Breast epithelium (tissue), 4 donors: ENCODE measurements around the gene RFX8. TPM values are rescaled to one million over a fixed set of nuclear protein-coding genes. Genes with fewer than 3 reads are reported as not detected.

Experiments
- DNase-seq, 2 donors: peaks; one replicate each; pipeline ENCODE4 v3.0.0-alpha.2; 2019; ENCODE audit warnings: low spot score in 2 of 2
- H3K27ac ChIP-seq, 2 donors: fragments of 200-600 bp; sonication (generic) in 1 of 2; one replicate each; pipeline ENCODE4 v1.5.1; 2016 to 2019; ENCODE audit warnings: mild to moderate bottlenecking in 1 of 2
- H3K27me3 ChIP-seq, 2 donors: fragments of 200-600 bp; sonication (generic) in 1 of 2; one replicate each; pipeline versions ENCODE4 v1.5.1 to v1.6.0; 2017 to 2019; ENCODE audit warnings: control low read depth in 1 of 2, mild to moderate bottlenecking in 1 of 2
- H3K36me3 ChIP-seq: fragments of 200-600 bp; one replicate; pipeline ENCODE4 v1.5.1; 2019
- H3K4me1 ChIP-seq, 2 donors: fragments of 200-600 bp; sonication (generic); one replicate each; pipeline ENCODE4 v1.5.1; 2016 to 2019; ENCODE audit warnings: control low read depth in 1 of 2
- H3K4me3 ChIP-seq, 3 donors: fragments of 200-600 bp; sonication (generic); 1 replicate in 2 of 3; 2 replicates in 1 of 3; pipeline ENCODE4 v1.5.1; 2016 to 2019; ENCODE audit warnings: mild to moderate bottlenecking in 3 of 3, moderate library complexity in 2 of 3
- H3K9me3 ChIP-seq, 2 donors: fragments of 200-600 bp; sonication (generic) in 1 of 2; one replicate each; pipeline ENCODE4 v1.5.1; 2016 to 2019; ENCODE audit warnings: control low read depth in 1 of 2
- POLR2A ChIP-seq: fragments of 450-650 bp; IDR thresholded peaks from one replicate; pipeline ENCODE4 v1.6.1; 2016; ENCODE audit warnings: antibody characterized with exemption, mild to moderate bottlenecking, moderate library complexity
- POLR2AphosphoS5 ChIP-seq, 3 donors: sonication (generic); formaldehyde crosslinking; IDR thresholded peaks; one replicate each; pipeline ENCODE4 v1.6.1; 2017; ENCODE audit warnings: antibody characterized with exemption in 3 of 3
- intact Hi-C: fragments of 100-400 bp; cut with DNase I; formaldehyde crosslinking; loops from one replicate; pipeline ENCODE4 v1.15.1; 2023; ENCODE audit warnings: low total_unique reads
- total RNA-seq, 3 donors: library from RNA; depleted of rRNA; stranded (reverse); fragments of >200 nt; gene quantifications; one replicate each; pipeline ENCODE4 v1.1.0, GENCODE V29; 2016
- TF ChIP-seq, protein P1 (sequence below), 3 donors: fragments of 450-650 bp; IDR thresholded peaks; one replicate each; pipeline ENCODE4 v1.5.1; 2016 to 2017; ENCODE audit warnings: antibody characterized with exemption in 3 of 3, mild to moderate bottlenecking in 3 of 3, moderate library complexity in 3 of 3

Gene RFX8
- total RNA-seq, 3 donors from 2014 or later: 0.96 to 3.8 (median 2.3) TPM

GRCh38 chr2:101400506-101401325 lies 74.2 kb downstream of the RFX8 start:
- no peaks in the 10 kb centered on the region for H3K27me3 ChIP-seq
- H3K36me3 ChIP-seq: no peaks in the 10 kb centered on the region
- no peak overlapping the region for H3K27ac ChIP-seq
- no peak overlapping the region for H3K4me3 ChIP-seq
- no peak for DNase-seq
- H3K9me3 ChIP-seq: no peaks in the 10 kb centered on the region
- TF ChIP-seq, protein P1, sequence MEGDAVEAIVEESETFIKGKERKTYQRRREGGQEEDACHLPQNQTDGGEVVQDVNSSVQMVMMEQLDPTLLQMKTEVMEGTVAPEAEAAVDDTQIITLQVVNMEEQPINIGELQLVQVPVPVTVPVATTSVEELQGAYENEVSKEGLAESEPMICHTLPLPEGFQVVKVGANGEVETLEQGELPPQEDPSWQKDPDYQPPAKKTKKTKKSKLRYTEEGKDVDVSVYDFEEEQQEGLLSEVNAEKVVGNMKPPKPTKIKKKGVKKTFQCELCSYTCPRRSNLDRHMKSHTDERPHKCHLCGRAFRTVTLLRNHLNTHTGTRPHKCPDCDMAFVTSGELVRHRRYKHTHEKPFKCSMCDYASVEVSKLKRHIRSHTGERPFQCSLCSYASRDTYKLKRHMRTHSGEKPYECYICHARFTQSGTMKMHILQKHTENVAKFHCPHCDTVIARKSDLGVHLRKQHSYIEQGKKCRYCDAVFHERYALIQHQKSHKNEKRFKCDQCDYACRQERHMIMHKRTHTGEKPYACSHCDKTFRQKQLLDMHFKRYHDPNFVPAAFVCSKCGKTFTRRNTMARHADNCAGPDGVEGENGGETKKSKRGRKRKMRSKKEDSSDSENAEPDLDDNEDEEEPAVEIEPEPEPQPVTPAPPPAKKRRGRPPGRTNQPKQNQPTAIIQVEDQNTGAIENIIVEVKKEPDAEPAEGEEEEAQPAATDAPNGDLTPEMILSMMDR (IDR thresholded peaks at IDR 0.05): no peak
- no peak for TF ChIP-seq POLR2AphosphoS5 (IDR thresholded peaks at IDR 0.05)
- TF ChIP-seq POLR2A: no peak
- intact Hi-C loops: no loop called here
- H3K4me1 ChIP-seq: no peaks in the 10 kb centered on the region

DNA sequence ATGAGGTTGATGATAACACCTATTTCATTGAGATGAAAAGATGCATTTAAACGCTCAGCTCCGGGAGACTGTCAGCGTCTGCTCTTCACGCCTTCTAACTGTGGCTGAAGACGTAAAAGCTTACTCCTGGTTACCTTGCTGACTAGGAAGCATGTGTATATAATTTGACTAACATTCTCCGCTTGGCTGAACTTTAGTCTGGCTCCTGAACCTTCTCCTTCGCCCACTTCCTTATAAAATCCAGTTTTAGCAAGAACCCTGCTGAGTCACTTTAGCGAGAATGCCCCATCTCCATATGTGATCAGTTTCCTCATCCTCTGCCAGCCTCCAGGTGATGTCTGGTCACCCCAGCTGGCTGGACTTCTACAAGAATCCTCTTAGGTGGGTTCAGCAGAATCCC lies 74.9 kb downstream of the RFX8 start:
- TF ChIP-seq POLR2AphosphoS5 (IDR thresholded peaks at IDR 0.05): no peak
- TF ChIP-seq, protein P1 (IDR thresholded peaks at IDR 0.05): no peak
- no peak for TF ChIP-seq POLR2A
- no peaks in the 10 kb centered on the region for H3K4me1 ChIP-seq
- no peak overlapping the region for H3K4me3 ChIP-seq
- no peaks in the 10 kb centered on the region for H3K36me3 ChIP-seq
- intact Hi-C loops: no loop called here
- DNase-seq: peak in 1 of 2 donors; percentile 0
- no peaks in the 10 kb centered on the region for H3K9me3 ChIP-seq
- H3K27me3 ChIP-seq: no peaks in the 10 kb centered on the region
- H3K27ac ChIP-seq: no peak overlapping the region

GRCh38 chr2:101399021-101399799 lies 75.7 kb downstream of the RFX8 start:
- Histone ChIP-seq H3K9me3 (no peaks in the 10 kb centered on the region), H3K4me1 (no peaks in the 10 kb centered on the region), H3K27me3 (no peaks in the 10 kb centered on the region), H3K27ac (no peak overlapping the region), H3K4me3 (no peak overlapping the region), H3K36me3 (no peaks in the 10 kb centered on the region)
- no peak for DNase-seq
- intact Hi-C loops: no loop called here
- TF ChIP-seq, protein P1 (IDR thresholded peaks at IDR 0.05): no peak
- TF ChIP-seq POLR2A (no peak), POLR2AphosphoS5 (IDR thresholded peaks at IDR 0.05) (no peak)

- DNase-seq: peak in 1 of 2 donors; percentile 3
- no peaks in the 10 kb centered on the region for H3K4me1 ChIP-seq
- TF ChIP-seq POLR2AphosphoS5 (IDR thresholded peaks at IDR 0.05) (no peak), POLR2A (no peak)
- TF ChIP-seq, protein P1 (IDR thresholded peaks at IDR 0.05): no peak
- H3K27ac ChIP-seq: no peak overlapping the region
- no peaks in the 10 kb centered on the region for H3K9me3 ChIP-seq
- H3K27me3 ChIP-seq: no peaks in the 10 kb centered on the region
- H3K4me3 ChIP-seq: no peak overlapping the region
- no peaks in the 10 kb centered on the region for H3K36me3 ChIP-seq
- intact Hi-C loops: no loop called here
Observed at GRCh38 chr2:101398116-101398821, 76.6 kb downstream of the RFX8 start.
